DMS79 treated with DMSO at 0.1 percent for 48 hours (cell line): ENCODE data around the gene FRAT1.

Source experiments
- DNase-seq: peaks from one replicate; lab custom pipeline; 2025; lab: John Stamatoyannopoulos, UW

The FRAT1 gene

GRCh38 chr10:97367126-97367649, 48.1 kb downstream of the FRAT1 start:
- no peak for DNase-seq
